ENCODE results near the gene OR13J1. TPM values are rescaled to one million over a fixed set of nuclear protein-coding genes. Genes with fewer than 3 reads are reported as not detected.
"Not testable (repeated sequence)": the region's sequence is repeated elsewhere in the genome, so short reads cannot be mapped to it uniquely, and the experiment has no call there.

OR13J1 gene, protein sequence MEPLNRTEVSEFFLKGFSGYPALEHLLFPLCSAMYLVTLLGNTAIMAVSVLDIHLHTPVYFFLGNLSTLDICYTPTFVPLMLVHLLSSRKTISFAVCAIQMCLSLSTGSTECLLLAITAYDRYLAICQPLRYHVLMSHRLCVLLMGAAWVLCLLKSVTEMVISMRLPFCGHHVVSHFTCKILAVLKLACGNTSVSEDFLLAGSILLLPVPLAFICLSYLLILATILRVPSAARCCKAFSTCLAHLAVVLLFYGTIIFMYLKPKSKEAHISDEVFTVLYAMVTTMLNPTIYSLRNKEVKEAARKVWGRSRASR
- polyA plus RNA-seq (2012; ENCODE audit: insufficient read depth, insufficient read length) = not detected

DNA sequence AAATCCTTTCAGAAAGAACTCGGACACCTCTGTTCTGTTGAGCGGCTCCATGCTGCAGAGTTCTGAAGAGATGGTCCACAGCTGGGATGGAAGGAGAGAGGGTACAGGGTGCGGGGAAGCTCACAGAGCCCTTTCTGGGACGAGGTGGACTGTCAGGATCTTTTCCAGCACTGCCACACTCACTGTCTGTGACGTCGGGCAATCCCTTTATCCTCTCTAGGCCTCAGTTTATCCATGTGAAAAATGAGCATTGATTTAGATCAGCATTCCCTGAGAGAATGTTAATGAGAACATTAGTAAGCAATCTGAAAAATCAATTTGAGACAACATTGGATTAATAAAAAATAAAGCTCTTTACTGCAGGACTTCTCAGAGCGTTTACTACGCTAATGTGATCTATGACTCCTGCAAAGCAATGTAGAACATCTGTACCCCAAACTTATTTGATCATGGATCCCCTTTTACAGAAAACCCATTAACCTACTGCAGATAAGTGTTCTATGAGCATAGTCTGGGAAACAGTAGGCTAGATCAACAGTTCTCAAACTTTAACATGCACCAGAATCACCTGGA, at the start of gene OR13J1:
OR13J1 (minus strand) TSS at position 51 of the 573 bp plus-strand sequence; CDS start at position 51, 0 bp downstream.
- no peak within 1 kb of the TSS for H3K4me3 ChIP-seq (ENCODE audit: low read length)
- DNase-seq (ENCODE audit: low read depth, low spot score) = no peak

DNA sequence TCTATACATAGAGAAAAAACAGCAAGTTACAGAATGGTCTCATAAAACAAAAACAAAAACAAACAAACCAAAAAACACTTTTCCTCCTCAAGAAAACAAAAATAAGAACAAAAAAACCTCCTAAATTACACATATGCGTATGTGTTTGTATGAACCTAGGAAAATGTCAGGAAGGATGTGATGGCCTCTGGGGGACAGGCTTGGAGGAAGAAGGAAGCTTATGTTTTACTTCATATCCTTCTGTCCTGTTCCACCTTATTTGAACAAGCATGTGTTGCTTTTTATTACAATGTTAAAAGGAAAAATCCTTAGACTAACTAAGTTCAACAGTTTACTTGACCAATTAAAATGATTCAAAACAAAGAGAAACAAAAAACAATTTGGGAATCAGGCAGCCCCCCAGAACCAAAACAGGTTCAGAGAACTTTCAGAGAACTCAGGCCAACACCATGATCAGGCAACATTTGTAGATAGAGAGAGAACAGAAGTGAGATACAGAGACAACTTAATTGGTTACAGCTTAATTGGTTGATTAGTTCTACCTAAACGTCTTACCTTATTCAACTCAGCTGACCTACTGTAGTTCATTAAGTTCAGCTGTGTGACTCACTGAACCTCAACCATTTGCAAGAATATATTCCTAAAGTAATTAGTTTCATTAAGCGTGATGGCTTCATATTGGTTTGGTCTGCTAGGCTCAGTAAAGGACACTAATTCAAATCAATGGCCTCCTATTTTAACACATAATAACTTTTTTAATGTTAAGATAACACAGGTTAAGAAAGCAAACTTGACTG, 49.2 kb upstream of the OR13J1 start:
- H3K4me3 ChIP-seq (ENCODE audit: low read length) = no peak overlapping the region
- no peak for DNase-seq (ENCODE audit: low read depth, low spot score)

DNA sequence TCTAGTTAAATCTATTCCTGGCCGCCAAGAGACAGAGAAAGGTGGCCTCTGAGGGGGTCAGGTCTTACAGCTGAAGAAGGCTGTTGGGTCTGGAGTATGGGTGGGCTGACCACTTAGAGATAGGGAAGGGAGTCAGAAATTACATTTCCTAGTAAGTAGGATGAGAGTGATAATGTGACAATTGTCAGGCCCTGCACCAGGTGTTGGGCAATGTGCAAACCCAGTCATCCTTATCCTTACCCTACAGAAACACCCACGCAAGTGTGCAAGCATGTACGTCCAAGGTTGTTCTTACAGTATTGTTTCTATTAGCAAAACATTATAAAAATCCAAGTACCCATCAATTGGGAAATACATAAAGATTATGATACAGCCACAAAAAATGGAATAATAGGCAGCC, 48.6 kb upstream of the OR13J1 start:
- no peak for DNase-seq (ENCODE audit: low read depth, low spot score)
- no peak overlapping the region for H3K4me3 ChIP-seq (ENCODE audit: low read length)

DNA sequence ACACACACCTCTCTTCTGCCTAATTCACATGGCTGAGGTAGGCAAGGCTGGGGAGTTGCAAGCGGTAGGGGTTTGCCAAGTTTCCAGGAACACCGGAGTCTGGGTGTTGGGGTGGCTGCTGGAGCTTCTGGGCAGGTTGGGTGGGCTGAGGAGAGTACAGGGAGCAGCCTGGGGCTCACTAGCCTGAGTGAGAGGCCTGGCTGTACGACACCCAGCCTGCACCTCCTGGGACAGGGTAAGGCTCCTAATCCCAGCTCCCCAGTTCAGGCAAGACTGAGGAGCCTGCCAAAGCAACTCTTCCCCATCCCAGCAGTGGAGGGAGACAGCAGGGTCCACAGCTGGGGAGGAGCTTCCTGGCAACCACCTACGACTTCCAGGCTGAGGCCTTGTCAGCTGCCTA, 47.1 kb upstream of the OR13J1 start:
- no peak for DNase-seq (ENCODE audit: low read depth, low spot score)
- H3K4me3 ChIP-seq (ENCODE audit: low read length) = no peak overlapping the region

DNA sequence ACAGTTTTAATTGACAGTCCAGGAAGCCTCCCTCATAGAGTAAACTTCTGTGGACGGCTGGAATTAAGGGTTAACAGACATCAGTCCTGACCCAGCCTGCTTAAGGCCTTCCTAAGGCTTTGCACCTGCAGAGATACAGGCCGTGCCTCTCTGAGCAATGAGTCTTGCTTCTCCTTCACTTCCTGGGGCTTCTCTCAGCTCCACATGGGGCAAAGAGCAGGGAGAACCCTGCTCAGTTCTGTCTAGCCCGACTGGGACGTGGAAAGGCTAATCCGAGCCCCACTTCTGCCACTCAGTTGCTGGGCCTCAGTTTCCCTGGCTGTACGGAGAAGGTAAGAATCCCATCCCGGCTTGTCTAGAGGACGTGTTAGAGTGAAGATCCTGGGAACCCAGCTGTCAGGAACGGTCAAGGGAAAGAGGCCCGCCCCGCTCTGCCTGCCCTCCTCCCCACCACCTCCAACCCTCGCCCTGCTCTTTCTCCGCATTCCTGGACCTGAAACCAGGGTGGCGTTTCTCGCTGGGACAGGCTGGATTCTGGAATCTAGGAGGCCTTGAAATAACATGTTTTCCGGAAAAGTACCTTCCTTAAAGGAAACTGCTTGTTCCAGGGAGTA, 45.6 kb upstream of the OR13J1 start:
- no peak overlapping the region for H3K4me3 ChIP-seq (ENCODE audit: low read length)
- no peak for DNase-seq (ENCODE audit: low read depth, low spot score)

DNA sequence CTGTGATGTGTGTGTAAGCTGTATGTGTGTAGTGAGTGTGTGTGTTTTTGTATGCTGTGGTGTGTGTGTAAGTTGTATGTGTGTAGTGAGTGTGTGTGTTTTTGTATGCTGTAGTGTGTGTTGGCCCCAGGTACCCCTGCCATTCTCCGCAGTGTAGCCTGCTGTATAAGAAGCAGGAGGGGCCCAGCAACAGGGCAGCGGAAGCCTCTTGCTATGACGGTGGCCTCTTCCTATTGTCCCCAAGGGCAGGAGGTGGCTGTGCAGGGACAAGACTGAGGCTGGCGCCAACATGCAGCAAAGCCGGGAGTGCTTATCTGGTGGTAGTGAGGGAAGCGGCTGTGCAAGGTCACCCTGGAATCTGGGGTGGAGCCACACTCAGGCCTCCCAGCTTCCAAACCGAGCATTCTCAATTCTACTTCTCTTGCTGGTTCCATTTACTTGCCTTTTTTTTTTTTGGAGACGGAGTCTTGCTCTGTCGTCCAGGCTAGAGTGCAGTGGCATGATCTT, 44.2 kb upstream of the OR13J1 start:
- DNase-seq (ENCODE audit: low read depth, low spot score) = no peak
- no peak overlapping the region for H3K4me3 ChIP-seq (ENCODE audit: low read length)

DNA sequence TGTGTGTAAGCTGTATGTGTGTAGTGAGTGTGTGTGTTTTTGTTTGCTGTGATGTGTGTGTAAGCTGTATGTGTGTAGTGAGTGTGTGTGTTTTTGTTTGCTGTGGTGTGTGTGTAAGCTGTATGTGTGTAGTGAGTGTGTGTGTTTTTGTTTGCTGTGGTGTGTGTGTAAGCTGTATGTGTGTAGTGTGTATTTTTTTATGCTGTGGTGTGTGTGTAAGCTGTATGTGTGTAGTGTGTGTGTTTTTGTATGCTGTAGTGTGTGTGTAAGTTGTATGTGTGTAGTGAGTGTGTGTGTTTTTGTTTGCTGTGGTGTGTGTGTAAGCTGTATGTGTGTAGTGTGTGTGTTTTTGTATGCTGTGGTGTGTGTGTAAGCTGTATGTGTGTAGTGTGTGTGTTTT, 43.2 kb upstream of the OR13J1 start:
- H3K4me3 ChIP-seq (ENCODE audit: low read length); DNase-seq (ENCODE audit: low read depth, low spot score): not testable (repeated sequence)

DNA sequence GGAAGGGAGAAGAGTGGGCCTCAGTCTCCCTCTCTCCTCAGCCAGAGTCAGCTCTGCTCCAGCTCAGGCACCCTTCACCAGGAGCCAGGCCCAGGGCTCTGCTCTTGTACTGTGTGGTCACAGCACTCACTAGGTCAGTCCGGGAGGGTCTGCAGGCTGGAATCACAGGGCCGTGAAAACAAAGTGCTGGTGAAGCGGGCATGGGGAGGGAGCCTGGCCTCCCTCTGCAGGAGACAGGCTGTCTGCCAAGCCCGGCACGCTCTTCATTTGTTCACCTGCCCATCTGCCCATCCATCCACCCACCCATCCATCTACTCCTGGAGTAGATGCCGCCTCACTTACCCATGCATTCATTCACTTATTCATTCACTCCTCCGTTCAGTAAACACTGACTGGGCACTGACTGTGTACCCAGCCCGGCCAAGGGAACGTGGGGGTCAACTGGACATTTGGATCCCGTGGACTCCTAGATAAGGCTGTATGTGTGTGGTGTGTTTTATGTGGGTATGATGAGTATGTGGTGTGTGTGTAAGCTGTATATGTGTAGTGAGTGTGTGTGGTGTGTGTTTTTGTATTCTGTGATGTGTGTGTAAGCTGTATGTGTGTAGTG, 42.7 kb upstream of the OR13J1 start:
- no peak for DNase-seq (ENCODE audit: low read depth, low spot score)
- no peak overlapping the region for H3K4me3 ChIP-seq (ENCODE audit: low read length)

DNA sequence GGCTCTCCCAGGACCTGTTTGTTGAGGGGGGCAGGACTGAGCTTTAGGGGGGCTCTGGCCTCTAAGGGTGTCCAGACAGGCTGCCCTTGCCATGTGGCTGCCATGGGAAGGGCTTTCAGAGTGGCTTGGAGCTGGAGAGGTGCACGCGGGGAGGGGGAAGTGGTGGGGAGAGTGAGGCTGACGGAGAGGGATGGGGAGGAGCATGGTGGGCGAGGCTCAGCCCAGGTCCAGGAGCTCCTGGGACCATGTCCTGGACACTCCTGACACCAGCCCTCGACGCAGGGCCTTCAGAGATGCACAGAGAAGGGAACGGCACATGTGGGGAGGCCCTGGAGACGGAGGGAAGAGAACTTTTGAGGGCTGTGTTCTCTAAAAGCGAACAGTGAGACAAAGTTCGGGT, 41.5 kb upstream of the OR13J1 start:
- no peak for DNase-seq (ENCODE audit: low read depth, low spot score)
- H3K4me3 ChIP-seq (ENCODE audit: low read length) = no peak overlapping the region

DNA sequence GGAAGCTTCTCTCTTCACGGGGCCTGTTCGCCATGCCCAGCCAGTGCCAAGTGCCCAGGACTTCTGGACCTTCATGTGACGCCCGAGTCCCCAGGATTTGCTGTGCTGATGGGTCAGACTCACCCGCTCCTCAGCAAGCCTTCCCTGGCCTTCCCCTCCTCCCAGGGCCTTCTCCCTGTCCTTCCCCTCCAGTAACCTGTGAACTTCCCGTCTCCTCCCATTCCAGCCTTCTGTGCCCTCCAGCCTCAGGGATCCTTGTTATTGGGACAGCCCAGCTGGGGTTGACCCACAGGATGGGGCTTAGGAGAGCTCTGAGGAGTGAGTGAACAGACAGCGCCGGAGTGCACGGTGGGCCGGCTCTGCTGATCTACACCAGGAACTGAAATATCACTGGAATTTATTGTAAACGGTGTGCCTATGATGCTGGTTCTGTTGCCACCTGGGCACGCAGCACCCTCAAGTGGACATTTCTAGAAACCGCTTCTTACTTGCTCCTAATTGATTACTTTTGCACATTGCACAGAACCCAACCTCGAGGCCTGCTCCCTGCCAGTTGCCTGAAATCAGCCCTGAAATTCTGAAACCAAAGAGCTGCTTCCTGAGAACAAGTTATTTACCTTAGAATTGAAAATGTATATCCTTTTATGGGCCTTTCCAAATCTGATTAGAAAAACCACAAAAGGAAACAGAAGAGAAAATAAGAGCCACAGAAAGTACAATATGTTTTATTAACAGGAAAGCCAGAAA, 40.6 kb upstream of the OR13J1 start:
- H3K4me3 ChIP-seq (ENCODE audit: low read length) = no peak overlapping the region
- peak; percentile 52 for DNase-seq (ENCODE audit: low read depth, low spot score)

DNA sequence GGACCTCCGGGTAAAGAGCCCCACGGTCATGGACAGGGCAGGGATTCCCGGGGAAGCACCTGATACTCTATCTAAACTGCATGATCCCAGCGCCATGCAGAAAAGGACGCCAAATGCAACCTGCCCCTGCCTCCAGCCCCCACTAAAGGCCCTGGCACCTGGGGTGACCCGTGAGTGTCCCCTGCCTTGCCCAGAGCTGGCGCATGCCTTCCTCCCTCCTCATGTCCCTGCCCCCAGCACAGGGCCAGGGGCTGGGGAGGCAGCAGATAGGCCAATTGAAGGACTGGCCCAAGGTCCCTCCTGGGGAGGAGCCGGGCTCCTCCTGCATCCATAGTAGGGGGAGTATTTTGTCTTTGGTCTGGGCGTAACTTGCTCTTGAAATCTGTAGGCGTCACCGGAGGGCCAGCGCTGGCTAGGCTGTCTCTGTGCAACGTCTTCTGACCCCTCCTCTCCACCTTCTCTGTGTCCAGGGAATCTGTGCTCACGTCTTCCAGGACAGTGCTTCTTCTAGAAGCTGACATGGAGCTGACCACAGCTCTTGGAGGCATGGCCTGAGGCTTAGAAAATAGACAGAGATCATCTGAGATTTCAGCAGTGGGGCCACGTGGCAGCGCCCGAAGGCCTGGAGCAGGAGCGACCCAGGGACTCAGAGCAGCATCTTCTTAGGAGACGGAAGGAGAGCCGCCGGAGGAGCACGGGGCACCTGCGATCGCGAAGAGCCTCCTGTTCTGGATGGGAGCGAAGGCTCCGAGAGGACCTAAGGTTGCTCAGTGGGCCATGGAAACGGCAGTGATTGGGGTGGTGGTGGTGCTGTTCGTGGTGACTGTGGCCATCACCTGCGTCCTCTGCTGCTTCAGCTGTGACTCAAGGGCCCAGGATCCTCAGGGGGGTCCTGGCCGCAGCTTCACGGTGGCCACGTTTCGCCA, 39.7 kb upstream of the OR13J1 start:
- no peak overlapping the region for H3K4me3 ChIP-seq (ENCODE audit: low read length)
- DNase-seq (ENCODE audit: low read depth, low spot score) = no peak

DNA sequence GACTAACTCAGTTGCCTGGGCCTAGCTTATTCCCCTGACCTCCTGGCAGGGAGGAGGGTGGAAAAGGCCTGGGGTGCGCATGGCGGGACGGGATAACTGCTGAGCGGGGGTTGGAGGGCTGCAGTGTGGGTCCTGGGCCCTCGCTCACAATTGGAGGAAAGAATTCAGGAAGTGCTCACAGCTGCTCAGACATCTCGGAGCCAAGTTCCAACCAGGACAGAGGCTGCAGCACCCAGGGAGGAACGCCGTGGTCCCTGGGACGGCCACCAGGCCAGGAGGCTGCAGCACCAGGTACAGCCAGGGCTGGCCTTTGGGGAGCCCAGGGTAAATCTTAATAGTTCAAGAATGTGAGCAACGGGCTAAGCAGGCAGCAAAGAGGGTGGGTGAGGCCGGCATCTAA, 39.1 kb upstream of the OR13J1 start, which contains the start of gene SPAAR:
SPAAR (plus strand) TSS at position 217 of the 400 bp plus-strand sequence. CDS start 974 bp downstream, outside the sequence.
- H3K4me3 ChIP-seq (ENCODE audit: low read length) = no peak within 1 kb of the TSS
- no peak for DNase-seq (ENCODE audit: low read depth, low spot score)

DNA sequence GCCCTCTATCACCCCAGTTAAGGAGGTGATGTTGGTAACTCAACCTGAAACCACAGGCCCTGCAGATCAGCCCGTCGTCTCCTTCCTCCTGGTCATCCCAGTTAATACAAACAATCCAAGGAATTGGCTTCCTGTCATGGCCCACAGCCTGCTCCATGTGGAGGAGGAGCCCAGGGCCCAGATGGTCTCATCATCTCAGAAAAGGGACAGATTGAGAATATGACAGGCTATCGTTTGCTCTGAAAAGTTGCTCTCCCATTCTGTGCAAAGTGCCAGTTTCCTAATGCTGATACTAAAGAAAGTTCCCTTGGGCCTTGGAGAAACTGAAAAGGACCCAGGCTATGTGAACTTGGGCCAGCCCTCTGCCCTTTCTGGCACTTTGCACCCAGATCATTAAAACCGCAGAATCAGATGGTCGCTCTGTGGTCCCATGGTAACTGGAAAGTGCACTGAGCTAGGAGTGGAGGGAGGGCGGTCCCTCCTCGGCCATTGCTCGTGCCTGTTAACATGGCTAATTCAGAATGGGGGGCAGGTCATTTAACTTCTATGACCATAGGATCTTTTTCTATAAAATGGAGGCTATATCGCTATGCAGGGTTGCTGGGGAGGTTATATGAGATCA, 38.4 kb upstream of the OR13J1 start:
- H3K4me3 ChIP-seq (ENCODE audit: low read length) = no peak overlapping the region
- no peak for DNase-seq (ENCODE audit: low read depth, low spot score)

DNA sequence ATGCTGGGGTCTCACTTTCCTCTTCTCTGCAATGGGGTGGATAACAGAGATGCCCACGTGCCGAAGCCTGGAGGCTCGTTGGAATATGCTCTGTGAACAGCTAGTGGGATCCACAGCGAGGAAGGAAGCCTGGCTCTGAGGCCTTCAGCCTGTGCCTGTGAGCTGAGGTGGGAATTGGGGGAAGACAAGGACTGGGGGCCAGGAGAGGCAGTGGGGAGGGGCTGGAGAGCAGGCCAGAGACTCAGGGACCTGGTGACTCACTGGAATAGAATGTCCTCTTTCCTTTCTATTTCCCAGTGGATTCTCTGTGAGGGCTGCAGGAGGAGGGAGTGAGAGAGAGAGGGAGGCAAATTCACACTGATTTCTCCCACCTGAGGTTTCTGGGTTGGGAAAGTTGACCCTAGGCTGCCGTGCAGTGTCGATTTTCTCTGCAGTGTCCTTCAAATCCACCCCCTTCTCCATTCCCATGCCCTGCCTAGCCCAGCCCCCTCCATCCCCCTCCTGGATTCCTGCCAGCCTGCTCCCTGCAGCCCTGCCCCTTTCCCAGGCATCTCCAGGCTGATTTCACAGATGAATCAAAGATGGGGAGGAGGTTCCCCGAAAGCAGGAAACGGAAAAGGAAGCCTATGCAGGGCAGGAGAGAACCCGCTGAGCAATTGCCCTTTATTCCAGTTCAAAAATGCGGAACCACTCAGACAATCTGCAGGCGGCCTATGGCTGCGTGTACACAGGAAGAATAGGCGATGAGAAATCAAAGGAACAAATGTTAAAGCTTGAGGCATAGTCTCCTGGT, 37.7 kb upstream of the OR13J1 start:
- H3K4me3 ChIP-seq (ENCODE audit: low read length) = no peak overlapping the region
- DNase-seq (ENCODE audit: low read depth, low spot score) = no peak

DNA sequence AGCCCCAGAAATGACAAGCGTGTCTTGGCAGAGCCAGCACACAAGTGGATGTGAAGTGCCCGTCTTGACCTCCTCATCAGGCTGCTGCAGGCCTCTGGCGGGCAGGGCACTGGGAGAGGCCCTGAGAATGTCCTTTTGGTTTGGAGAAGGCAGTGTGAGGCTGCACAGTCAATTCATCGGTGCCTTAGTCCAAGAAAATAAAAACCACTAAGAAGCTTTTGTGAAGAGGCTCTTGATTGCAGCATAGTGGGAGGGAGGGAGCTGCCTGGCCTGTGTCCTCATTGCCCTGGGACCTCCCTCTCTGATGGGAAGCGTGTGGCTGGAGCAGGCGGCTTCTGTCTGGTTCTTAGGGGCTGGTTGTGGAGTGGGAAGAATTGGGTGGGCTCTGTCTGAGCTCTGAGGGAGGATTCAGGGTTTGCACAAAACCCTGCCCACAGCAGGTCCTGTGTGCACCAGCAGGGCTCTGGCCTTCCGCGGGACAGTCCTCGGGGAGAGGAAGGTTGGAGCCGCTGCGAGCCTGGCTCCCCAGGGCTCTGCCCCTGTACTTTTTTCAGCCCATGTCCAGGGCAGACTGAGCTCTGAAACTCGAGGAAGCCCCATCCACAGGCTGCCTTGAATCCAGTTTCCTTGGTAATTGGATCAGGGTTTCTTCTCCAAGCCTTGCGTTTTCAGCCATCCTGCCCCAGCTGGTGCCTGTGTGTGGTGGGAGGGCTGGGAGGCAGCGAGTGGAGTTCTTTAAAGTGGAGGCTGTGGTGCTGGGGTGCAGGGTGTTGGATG, 36.9 kb upstream of the OR13J1 start:
- no peak overlapping the region for H3K4me3 ChIP-seq (ENCODE audit: low read length)
- DNase-seq (ENCODE audit: low read depth, low spot score) = no peak
